A549 (cell line): ENCODE measurements around the gene C14orf119.

Experiments used
- CEBPB ChIP-seq, 2 experiments: fragments of >200 bp in 1 of 2; sonication (Bioruptor Twin) in 1 of 2; formaldehyde crosslinking in 1 of 2; IDR thresholded peaks; 2 replicates each; pipeline ENCODE4 v1.6.1; 2012 to 2016
- CTCF ChIP-seq: fragments of >200 bp; sonication (Bioruptor Twin); formaldehyde crosslinking; IDR thresholded peaks from 3 replicates; pipeline ENCODE4 v1.5.1; 2016
- EHMT2 ChIP-seq: fragments of 200-600 bp; sonication (generic); IDR thresholded peaks from 2 replicates; pipeline ENCODE4 v1.6.1; 2016; ENCODE audit warnings: antibody characterized with exemption, low read depth, mild to moderate bottlenecking, moderate library complexity
- MAZ ChIP-seq: fragments of 150-350 bp; IDR thresholded peaks from 2 replicates; pipeline ENCODE4 v1.6.1; 2014; ENCODE audit warnings: antibody characterized with exemption, low read depth, low read length, borderline replicate concordance
- POLR2A ChIP-seq: IDR thresholded peaks from 2 replicates; pipeline ENCODE4 v1.6.1; 2012; ENCODE audit warnings: mild to moderate bottlenecking, low read length
- RARB ChIP-seq: fragments of 250-450 bp; sonication (Bioruptor Pico); IDR thresholded peaks from 2 replicates; pipeline ENCODE4 v1.8.0; 2021; ENCODE audit warnings: mild to moderate bottlenecking, moderate library complexity
- RFX5 ChIP-seq: fragments of 450-650 bp; IDR thresholded peaks from 2 replicates; pipeline ENCODE4 v1.7.1; 2014; ENCODE audit warnings: antibody characterized with exemption, mild to moderate bottlenecking, moderate library complexity
- SMC3 ChIP-seq: fragments of >200 bp; sonication (Bioruptor Twin); formaldehyde crosslinking; IDR thresholded peaks from 3 replicates; pipeline ENCODE4 v1.6.1; 2018; ENCODE audit warnings: inconsistent platforms

GRCh38 chr14:23148591-23149249, 53.4 kb downstream of the C14orf119 start:
- TF ChIP-seq MAZ (no peak), POLR2A (no peak), CTCF (no peak), EHMT2 (no peak), CEBPB (IDR thresholded peaks at IDR 0.05) (no peak), SMC3 (no peak), RFX5 (no peak), RARB (CRISPR knock-in tag) (no peak)
